Measurements from ENCODE around the gene TNFSF9.

GRCh38 chr19:6533000-6533328 is 2.1 kb downstream of the TNFSF9 start:
- TF ChIP-seq TAF1 (conservative IDR thresholded peaks at IDR 0.05) (no peak), RAD21 (IDR thresholded peaks at IDR 0.05) (no peak), EGR1 (IDR thresholded peaks at IDR 0.05; ENCODE audit: low read depth in 2 of 2) (no peak), ZBTB33 (IDR thresholded peaks at IDR 0.05) (no peak), FOXA1 (IDR thresholded peaks at IDR 0.05) (no peak), JUND (IDR thresholded peaks at IDR 0.05) (no peak), SP1 (IDR thresholded peaks at IDR 0.05) (no peak), YY1 (IDR thresholded peaks at IDR 0.05) (no peak), HNF4A (conservative IDR thresholded peaks at IDR 0.05) (no peak)
- TF ChIP-seq, protein P1, sequence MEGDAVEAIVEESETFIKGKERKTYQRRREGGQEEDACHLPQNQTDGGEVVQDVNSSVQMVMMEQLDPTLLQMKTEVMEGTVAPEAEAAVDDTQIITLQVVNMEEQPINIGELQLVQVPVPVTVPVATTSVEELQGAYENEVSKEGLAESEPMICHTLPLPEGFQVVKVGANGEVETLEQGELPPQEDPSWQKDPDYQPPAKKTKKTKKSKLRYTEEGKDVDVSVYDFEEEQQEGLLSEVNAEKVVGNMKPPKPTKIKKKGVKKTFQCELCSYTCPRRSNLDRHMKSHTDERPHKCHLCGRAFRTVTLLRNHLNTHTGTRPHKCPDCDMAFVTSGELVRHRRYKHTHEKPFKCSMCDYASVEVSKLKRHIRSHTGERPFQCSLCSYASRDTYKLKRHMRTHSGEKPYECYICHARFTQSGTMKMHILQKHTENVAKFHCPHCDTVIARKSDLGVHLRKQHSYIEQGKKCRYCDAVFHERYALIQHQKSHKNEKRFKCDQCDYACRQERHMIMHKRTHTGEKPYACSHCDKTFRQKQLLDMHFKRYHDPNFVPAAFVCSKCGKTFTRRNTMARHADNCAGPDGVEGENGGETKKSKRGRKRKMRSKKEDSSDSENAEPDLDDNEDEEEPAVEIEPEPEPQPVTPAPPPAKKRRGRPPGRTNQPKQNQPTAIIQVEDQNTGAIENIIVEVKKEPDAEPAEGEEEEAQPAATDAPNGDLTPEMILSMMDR (IDR thresholded peaks at IDR 0.05; ENCODE audit: low read depth, low read length, missing input control): no peak
- TF ChIP-seq, protein P2, sequence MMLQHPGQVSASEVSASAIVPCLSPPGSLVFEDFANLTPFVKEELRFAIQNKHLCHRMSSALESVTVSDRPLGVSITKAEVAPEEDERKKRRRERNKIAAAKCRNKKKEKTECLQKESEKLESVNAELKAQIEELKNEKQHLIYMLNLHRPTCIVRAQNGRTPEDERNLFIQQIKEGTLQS (IDR thresholded peaks at IDR 0.05): no peak
- TF ChIP-seq, protein P3, sequence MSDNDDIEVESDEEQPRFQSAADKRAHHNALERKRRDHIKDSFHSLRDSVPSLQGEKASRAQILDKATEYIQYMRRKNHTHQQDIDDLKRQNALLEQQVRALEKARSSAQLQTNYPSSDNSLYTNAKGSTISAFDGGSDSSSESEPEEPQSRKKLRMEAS (IDR thresholded peaks at IDR 0.05): no peak
- TF ChIP-seq, protein P4, sequence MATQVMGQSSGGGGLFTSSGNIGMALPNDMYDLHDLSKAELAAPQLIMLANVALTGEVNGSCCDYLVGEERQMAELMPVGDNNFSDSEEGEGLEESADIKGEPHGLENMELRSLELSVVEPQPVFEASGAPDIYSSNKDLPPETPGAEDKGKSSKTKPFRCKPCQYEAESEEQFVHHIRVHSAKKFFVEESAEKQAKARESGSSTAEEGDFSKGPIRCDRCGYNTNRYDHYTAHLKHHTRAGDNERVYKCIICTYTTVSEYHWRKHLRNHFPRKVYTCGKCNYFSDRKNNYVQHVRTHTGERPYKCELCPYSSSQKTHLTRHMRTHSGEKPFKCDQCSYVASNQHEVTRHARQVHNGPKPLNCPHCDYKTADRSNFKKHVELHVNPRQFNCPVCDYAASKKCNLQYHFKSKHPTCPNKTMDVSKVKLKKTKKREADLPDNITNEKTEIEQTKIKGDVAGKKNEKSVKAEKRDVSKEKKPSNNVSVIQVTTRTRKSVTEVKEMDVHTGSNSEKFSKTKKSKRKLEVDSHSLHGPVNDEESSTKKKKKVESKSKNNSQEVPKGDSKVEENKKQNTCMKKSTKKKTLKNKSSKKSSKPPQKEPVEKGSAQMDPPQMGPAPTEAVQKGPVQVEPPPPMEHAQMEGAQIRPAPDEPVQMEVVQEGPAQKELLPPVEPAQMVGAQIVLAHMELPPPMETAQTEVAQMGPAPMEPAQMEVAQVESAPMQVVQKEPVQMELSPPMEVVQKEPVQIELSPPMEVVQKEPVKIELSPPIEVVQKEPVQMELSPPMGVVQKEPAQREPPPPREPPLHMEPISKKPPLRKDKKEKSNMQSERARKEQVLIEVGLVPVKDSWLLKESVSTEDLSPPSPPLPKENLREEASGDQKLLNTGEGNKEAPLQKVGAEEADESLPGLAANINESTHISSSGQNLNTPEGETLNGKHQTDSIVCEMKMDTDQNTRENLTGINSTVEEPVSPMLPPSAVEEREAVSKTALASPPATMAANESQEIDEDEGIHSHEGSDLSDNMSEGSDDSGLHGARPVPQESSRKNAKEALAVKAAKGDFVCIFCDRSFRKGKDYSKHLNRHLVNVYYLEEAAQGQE (IDR thresholded peaks at IDR 0.05): no peak

Data from liver (tissue), 3 donors.